MM.1S (cell line): Measurements from ENCODE around the gene LRMDA.

Experiments used
- CTCF ChIP-seq: fragments of 300-600 bp; sonication (generic); IDR thresholded peaks from 2 replicates; pipeline ENCODE4 v1.5.1; 2016; ENCODE audit warnings: antibody characterized with exemption, low read length, mixed read lengths
- EZH2 ChIP-seq: fragments of 300-600 bp; sonication (generic); optimal IDR thresholded peaks from 2 replicates; pipeline ENCODE3; 2017; ENCODE audit warnings: low read depth, mild to moderate bottlenecking, antibody characterized with exemption, low read length, mixed read lengths

GRCh38 chr10:76393875-76394706 lies 962.7 kb downstream of the LRMDA start:
- TF ChIP-seq EZH2 (no peak), CTCF (no peak)
